Rectal smooth muscle tissue (tissue), 1 donor: Measurements from ENCODE around the gene GPR141.
"Not testable (repeated sequence)": the region's sequence is repeated elsewhere in the genome, so short reads cannot be mapped to it uniquely, and the experiment has no call there.

Source experiments
- H3K27ac ChIP-seq: one replicate; pipeline ENCODE4 v1.7.0; 2013; ENCODE audit warnings: low read depth, low read length, inconsistent platforms
- H3K27me3 ChIP-seq: one replicate; pipeline ENCODE4 v1.7.0; 2013; ENCODE audit warnings: low read length; ENCODE audit not compliant: control insufficient read depth, insufficient read depth
- H3K36me3 ChIP-seq: one replicate; pipeline ENCODE4 v1.7.0; 2013; ENCODE audit warnings: low read length; ENCODE audit not compliant: control insufficient read depth, insufficient read depth
- H3K4me1 ChIP-seq: one replicate; pipeline ENCODE4 v1.7.0; 2013; ENCODE audit warnings: low read length; ENCODE audit not compliant: control insufficient read depth, insufficient read depth
- H3K4me3 ChIP-seq: one replicate; pipeline ENCODE4 v1.7.0; 2013; ENCODE audit warnings: low read length
- H3K9ac ChIP-seq: one replicate; pipeline ENCODE4 v1.7.0; 2013; ENCODE audit warnings: low read length

The GPR141 gene

DNA sequence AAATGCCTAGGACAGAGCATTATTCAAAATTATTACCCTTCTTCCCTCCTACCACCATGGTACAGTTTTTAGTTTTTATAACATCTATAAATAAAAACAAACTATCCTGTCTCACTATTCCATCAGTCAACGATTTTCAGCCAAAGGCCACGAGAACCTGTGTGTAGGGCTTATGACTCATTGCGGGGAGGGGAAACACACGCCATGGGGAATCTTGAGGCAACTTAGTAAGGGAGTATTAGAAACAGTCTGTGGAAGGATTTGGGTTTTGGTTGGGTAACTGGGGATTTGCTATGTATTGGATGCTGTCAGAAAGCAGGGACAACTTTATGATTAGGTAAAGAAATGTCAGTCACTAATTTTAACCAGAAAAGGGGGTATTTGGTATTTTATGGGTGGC, 14.7 kb downstream of the GPR141 start:
- Histone ChIP-seq H3K27ac (no peak overlapping the region), H3K4me3 (no peak overlapping the region), H3K4me1 (no peaks in the 10 kb centered on the region), H3K36me3 (no peaks in the 10 kb centered on the region), H3K9ac (no peak overlapping the region), H3K27me3 (no peaks in the 10 kb centered on the region)

DNA sequence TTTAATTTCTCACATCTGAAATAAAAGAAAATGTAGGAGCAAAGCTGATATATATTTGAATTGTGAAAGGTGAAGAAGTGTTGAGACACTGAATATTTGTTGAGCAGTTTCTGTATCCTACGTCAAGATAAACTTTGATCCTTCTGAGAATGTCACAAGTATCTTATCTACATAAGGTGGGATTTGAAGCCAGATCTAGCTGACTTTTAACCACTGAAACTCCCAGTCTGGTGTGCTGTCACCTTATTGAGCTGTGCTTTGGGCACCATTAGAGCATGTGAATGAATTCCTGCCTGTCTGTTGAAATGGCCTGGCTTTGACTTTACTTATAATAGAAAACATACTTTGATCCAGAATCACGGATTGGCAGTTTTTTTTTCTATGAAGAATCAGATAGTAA, 15.2 kb downstream of the GPR141 start:
- Histone ChIP-seq H3K9ac (no peak overlapping the region), H3K36me3 (no peaks in the 10 kb centered on the region), H3K4me3 (no peak overlapping the region), H3K27ac (no peak overlapping the region), H3K4me1 (no peaks in the 10 kb centered on the region), H3K27me3 (no peaks in the 10 kb centered on the region)

DNA sequence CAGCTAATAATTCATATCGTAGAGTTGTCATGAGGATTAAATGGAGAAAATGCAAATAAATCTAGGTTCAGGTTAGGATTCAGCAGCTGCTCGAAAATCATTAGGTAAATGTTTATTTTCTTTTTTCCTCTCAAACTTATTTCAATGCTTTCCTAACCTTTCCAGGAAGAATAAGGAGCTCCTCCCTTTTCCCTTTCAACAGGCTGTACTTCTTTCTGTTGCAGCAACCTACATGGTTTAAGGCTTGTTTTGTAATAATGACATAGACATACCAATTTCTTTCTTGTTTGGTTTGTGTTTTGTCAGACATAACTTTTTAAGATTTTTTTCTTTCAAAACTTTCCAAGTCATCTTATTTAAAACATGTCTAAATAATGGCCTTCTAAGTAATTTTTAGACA, 18.2 kb downstream of the GPR141 start:
- no peaks in the 10 kb centered on the region for H3K4me1 ChIP-seq
- no peak overlapping the region for H3K4me3 ChIP-seq

DNA sequence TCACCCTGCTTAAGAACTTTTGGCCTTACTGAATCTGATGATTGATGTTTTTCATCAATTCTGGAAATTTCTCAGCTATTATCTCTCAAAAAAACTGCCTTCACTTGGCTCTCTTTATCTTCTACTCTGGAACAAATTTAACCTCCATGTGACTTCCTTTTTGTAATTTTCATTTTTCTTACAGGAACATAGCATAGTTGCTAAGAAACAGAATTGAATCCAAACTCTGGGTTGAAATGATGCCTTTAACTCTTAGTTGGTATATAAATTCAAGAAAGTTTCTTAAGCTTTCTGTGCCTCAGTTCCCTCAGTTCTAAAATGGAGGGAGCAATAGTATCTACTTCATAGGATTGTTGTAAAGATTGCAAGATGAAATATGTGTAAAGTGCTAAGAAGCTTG, 19.8 kb downstream of the GPR141 start:
- H3K9ac ChIP-seq = no peak overlapping the region
- H3K4me1 ChIP-seq = no peaks in the 10 kb centered on the region
- H3K4me3 ChIP-seq = no peak overlapping the region
- no peak overlapping the region for H3K27ac ChIP-seq
- H3K27me3 ChIP-seq = no peaks in the 10 kb centered on the region
- H3K36me3 ChIP-seq = no peaks in the 10 kb centered on the region

More for the DNA sequence above, 18.2 kb downstream of the GPR141 start:
- Histone ChIP-seq H3K27me3 (no peaks in the 10 kb centered on the region), H3K9ac (no peak overlapping the region), H3K27ac (no peak overlapping the region), H3K36me3 (no peaks in the 10 kb centered on the region)

DNA sequence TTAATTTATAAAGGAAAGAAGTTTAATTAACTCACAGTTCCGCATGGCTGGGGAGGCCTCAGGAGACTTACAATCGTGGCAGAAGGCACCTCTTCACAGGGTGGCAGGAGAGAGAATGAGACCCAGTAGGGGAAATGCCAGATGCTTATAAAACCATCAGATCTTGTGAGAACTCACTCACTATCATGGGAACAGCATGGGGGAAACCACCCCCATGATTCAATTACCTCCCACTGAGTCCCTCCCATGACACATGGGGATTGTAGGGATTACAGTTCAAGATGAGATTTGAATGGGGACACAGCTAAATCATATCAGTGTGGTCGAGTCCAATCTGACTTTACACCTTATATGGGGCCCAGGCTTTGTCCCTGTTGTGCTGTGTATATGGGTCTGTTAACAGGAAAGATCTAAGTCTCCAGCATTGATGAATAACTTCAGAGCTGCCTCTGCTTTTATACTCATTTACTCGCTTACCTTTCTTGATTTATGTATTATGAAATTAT, 20.8 kb downstream of the GPR141 start:
- H3K4me3 ChIP-seq, H3K9ac ChIP-seq, H3K36me3 ChIP-seq, H3K4me1 ChIP-seq, H3K27ac ChIP-seq, H3K27me3 ChIP-seq: not testable (repeated sequence)

DNA sequence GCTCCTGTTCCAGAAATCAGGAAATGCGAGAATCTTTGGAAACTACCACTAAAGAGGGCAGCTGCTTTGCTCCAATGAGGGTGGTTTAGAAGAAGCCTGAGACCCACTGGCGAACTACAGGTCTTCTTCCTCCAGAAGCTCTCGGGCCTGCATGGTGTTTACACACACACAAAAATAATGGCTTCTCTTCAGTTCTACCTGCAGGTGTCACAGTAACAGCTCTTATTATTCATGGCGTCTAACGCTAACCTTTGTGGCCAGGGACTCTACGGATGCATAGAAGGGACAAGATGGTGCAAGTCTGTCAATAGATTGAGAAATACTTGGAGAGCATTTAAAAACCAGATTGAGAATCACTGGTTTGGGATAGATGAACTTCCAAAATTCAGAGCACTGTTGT, 22.4 kb downstream of the GPR141 start:
- Histone ChIP-seq H3K27ac (no peak overlapping the region), H3K27me3 (no peaks in the 10 kb centered on the region), H3K4me3 (no peak overlapping the region), H3K4me1 (no peaks in the 10 kb centered on the region), H3K36me3 (no peaks in the 10 kb centered on the region), H3K9ac (no peak overlapping the region)

DNA sequence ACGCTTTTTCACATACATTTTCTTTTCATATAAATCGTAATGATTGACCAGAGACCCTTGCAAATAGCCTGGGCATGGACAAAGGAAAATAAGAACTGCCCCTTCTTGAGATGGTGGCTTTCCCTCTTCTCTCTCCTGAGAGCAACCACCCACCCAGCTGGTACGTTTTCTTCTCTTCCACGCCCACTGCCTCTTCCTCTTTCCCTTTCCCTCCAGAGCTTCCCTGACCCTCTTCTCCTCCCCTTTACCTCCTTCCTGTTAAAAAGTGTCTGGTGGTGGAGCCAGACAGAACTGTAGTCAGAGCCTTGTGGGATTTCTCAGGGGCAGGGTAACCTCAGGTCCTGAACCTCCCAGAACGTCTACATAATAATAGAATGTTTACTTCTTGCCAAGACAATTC, 23.2 kb downstream of the GPR141 start:
- H3K4me1 ChIP-seq = no peaks in the 10 kb centered on the region

DNA sequence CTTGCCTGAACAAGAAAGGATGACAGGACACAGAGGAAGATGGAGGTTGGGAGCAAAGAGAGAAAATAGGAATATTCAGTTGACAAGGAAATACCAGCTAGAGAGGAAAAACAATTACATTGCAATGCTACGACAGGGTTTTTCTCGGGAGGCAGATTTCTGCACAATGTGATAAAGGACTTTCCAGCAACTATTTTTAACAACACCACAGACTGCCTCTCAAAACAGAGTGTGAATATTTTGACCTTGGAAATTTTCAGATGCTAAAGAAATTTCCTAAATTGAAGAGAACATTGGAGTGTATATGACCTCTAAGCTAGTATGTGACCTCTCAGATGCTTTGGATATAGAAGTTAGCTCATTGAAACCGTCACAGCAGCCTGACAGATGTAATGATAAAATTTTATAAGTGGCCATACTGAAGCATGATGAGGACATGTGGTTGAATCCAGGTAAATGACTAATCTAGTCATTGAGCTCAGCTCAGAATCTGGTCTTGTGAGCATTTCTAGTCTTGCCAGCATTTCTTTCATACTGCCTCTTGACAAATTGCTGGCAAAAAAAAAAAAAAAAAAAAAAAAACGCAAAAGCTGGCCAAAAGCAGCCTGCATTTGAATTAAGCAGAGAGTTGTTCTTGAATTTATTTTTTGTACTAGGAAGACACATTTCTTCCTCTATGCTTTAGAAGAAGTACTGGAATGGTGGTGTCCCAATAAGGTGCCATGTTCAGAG, 24.4 kb downstream of the GPR141 start:
- no peaks in the 10 kb centered on the region for H3K4me1 ChIP-seq
- no peaks in the 10 kb centered on the region for H3K27me3 ChIP-seq
- no peaks in the 10 kb centered on the region for H3K36me3 ChIP-seq
- no peak overlapping the region for H3K27ac ChIP-seq
- no peak overlapping the region for H3K4me3 ChIP-seq
- H3K9ac ChIP-seq = no peak overlapping the region

More for the DNA sequence above, 23.2 kb downstream of the GPR141 start:
- H3K27me3 ChIP-seq = no peaks in the 10 kb centered on the region
- no peak overlapping the region for H3K9ac ChIP-seq
- H3K27ac ChIP-seq = no peak overlapping the region
- no peak overlapping the region for H3K4me3 ChIP-seq
- H3K36me3 ChIP-seq = no peaks in the 10 kb centered on the region

DNA sequence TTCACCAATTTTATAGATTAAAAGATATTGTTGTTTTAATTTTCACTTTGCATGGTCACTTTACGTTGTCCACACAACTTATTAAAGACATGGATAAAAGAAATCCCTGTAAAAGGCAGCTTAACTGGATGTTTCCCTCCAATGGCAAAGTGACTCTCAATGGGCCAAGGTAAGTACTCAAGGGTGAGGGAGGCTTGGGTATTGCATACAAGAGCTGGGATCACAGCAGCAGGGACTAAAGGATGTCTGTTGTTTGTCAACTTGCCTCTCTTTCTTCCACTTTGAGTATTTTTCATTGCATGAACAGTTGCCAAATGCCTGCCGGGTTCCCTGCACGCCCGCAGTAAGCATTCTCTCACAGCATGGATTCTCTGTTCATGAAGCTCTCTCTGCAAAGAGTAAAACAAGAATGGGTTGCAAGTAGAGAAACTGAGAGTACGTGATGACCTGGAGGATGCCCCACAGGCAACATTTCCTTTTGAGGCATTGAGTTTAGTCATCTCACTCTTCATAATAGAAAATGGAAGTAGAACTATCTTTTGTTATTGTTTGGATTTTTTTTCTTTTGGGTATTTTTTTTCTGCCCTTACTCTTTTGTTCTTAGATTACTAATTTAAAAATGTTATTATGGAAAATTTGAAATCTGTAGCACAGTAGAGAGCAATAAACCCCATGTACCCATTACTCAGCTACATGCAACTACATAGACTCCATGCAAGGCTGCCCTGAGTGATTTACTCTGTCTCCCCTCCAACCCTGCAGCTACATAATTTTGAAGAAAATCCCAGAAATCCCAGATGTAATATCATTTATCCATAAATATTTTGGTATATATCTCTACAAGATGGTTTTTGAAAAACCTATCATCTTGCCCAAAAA, 26.3 kb downstream of the GPR141 start:
- Histone ChIP-seq H3K27me3 (no peaks in the 10 kb centered on the region), H3K36me3 (no peaks in the 10 kb centered on the region), H3K4me3 (no peak overlapping the region), H3K9ac (no peak overlapping the region), H3K27ac (no peak overlapping the region), H3K4me1 (no peaks in the 10 kb centered on the region)

DNA sequence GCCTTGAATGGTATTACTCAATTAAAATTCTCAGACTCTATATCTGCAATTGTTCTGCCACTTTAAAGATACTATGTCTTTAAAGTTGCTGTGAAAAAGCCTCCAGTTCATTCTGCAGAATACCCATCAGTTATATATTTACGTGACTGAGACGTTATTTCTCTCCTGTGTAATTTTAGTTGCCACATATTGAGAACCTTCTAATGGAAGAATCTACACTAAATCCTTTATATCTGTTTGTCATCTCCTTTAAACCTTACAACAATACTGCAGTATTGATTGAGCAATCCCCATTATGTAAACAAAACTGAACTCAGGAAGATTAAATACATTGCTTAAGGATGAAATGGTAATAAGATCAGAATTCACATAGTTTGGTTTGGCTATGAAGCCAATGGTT, 30.0 kb downstream of the GPR141 start:
- Histone ChIP-seq H3K4me3 (no peak overlapping the region), H3K27ac (no peak overlapping the region), H3K27me3 (no peaks in the 10 kb centered on the region), H3K36me3 (no peaks in the 10 kb centered on the region), H3K4me1 (no peaks in the 10 kb centered on the region), H3K9ac (no peak overlapping the region)

DNA sequence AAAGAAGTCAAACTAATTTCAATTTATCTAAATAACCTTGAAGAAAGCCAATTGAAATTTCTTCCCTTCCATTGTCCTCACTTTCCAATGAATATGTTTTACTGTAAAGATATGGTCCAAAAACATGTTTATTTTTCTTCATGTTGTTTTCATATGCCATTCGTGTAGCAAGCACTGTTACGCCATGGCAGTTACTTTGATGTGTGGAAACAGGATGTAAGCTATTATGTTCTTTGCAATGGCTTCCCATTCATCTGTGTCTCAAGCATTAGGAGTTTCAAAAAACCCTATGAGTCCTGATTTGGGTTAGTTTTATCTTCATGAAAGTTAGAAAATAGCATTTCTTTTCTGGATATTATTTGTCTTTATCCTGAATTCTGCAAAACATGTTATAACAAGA, 31.0 kb downstream of the GPR141 start:
- H3K9ac ChIP-seq = no peak overlapping the region
- no peak overlapping the region for H3K27ac ChIP-seq
- no peaks in the 10 kb centered on the region for H3K36me3 ChIP-seq
- H3K27me3 ChIP-seq = no peaks in the 10 kb centered on the region
- no peaks in the 10 kb centered on the region for H3K4me1 ChIP-seq
- H3K4me3 ChIP-seq = no peak overlapping the region

DNA sequence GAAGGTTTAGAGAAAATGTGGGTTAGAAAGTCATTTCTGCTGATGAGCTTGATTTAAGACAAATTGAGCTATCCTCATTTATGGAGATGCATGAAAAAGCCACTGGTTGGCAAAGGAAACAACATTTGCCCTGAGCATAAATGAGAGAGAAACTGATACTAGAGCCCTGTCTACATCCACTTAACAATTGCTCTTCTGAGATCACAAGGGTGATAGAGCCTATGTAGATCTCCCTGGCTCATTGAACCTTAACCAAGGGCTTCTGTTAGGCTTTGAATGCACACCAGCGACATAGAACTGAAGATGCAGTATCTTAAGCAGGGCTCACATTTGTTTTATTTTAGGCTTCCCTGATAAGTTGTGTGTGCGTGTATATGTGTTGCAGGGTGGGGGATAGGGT, 35.0 kb downstream of the GPR141 start:
- Histone ChIP-seq H3K36me3 (no peaks in the 10 kb centered on the region), H3K27me3 (no peaks in the 10 kb centered on the region), H3K27ac (no peak overlapping the region), H3K9ac (no peak overlapping the region), H3K4me3 (no peak overlapping the region), H3K4me1 (no peaks in the 10 kb centered on the region)
